HepG2 (cell line): Measurements from ENCODE around the gene TEX261. TPM values are rescaled to one million over a fixed set of nuclear protein-coding genes. Genes with fewer than 3 reads are reported as not detected.

Experiments
- ARID3A ChIP-seq: IDR thresholded peaks from 2 replicates; pipeline ENCODE4 v1.6.1; 2012; ENCODE audit warnings: low read depth, low read length, improper control_type of control experiment
- CBFB ChIP-seq: sonication (generic); formaldehyde crosslinking; IDR thresholded peaks from 2 replicates; pipeline ENCODE4 v1.4.0; 2020; ENCODE audit warnings: missing genetic modification reagents
- FIP1L1 ChIP-seq: fragments of 200-400 bp; formaldehyde crosslinking; IDR thresholded peaks from 2 replicates; pipeline ENCODE4 v1.6.1; 2018; ENCODE audit warnings: low read depth, mild to moderate bottlenecking, low read length, moderate library complexity, borderline replicate concordance; ENCODE audit not compliant: insufficient read depth
- HOXA5 ChIP-seq: sonication (generic); formaldehyde crosslinking; IDR thresholded peaks from 2 replicates; pipeline ENCODE4 v1.4.0; 2020; ENCODE audit warnings: missing genetic modification reagents
- KDM5A ChIP-seq: fragments of 200-600 bp; sonication (generic); IDR thresholded peaks from 2 replicates; pipeline ENCODE4 v1.7.0; 2018; ENCODE audit warnings: antibody characterized with exemption, mild to moderate bottlenecking, low read length, borderline replicate concordance
- MATR3 ChIP-seq: sonication (generic); formaldehyde crosslinking; IDR thresholded peaks from 2 replicates; pipeline ENCODE4 v1.4.0; 2020; ENCODE audit warnings: missing genetic modification reagents
- MED1 ChIP-seq: sonication (generic); formaldehyde crosslinking; IDR thresholded peaks from 2 replicates; pipeline ENCODE4 v1.4.0; 2020; ENCODE audit warnings: missing genetic modification reagents
- PTBP1 ChIP-seq: fragments of 200-400 bp; formaldehyde crosslinking; IDR thresholded peaks from 2 replicates; pipeline ENCODE4 v1.6.1; 2018; ENCODE audit warnings: low read length, low read depth; ENCODE audit not compliant: poor library complexity, severe bottlenecking
- TRAFD1 ChIP-seq: sonication (generic); formaldehyde crosslinking; IDR thresholded peaks from 2 replicates; pipeline ENCODE4 v1.5.1; 2020; ENCODE audit warnings: missing genetic modification reagents, mild to moderate bottlenecking, borderline replicate concordance
- ZIK1 ChIP-seq: sonication (generic); formaldehyde crosslinking; IDR thresholded peaks from 2 replicates; pipeline ENCODE4 v1.5.0; 2020; ENCODE audit warnings: mild to moderate bottlenecking, low read depth, missing genetic modification reagents, borderline replicate concordance
- ZNF451 ChIP-seq: sonication (generic); formaldehyde crosslinking; IDR thresholded peaks from 2 replicates; pipeline ENCODE4 v1.5.0; 2020; ENCODE audit warnings: mild to moderate bottlenecking, missing genetic modification reagents
- ZNF563 ChIP-seq: sonication (generic); formaldehyde crosslinking; IDR thresholded peaks from 2 replicates; pipeline ENCODE4 v1.8.0; 2022; ENCODE audit warnings: mild to moderate bottlenecking, moderate library complexity, missing genetic modification reagents
- polyA plus RNA-seq, 8 experiments: library from polyadenylated mRNA; depleted of rRNA in 3 of 8; stranded (reverse) in 7 of 8; unstranded in 1 of 8; fragments of >200 nt; fragmentation: Illumina TruSeq in 4 of 8; extraction: Trizol in 4 of 8; gene quantifications; 2 replicates each; pipeline versions ENCODE4 v1.2.1 to v1.2.3, GENCODE V29; 2011 to 2016; ENCODE audit warnings: low read depth in 4 of 8, missing spikeins in 1 of 8, mixed read lengths in 1 of 8; ENCODE audit not compliant: insufficient read depth in 1 of 8
- total RNA-seq, 5 experiments: library from RNA; depleted of rRNA; stranded (reverse); fragments of >200 nt; fragmentation: Illumina TruSeq; extraction: Trizol; gene quantifications; 2 replicates each; pipeline ENCODE4 v1.2.3, GENCODE V29; 2016; ENCODE audit warnings: low read depth in 1 of 5
- TF ChIP-seq, protein P1 (sequence below): sonication (generic); formaldehyde crosslinking; IDR thresholded peaks from one replicate; pipeline ENCODE4 v1.5.1; 2020; ENCODE audit warnings: mild to moderate bottlenecking, missing genetic modification reagents; ENCODE audit errors: not compliant biosample characterization

TEX261 gene
- total and polyA plus RNA-seq, 2 of the 13 experiments (the other 11 are each of a cell fraction or from before 2014, with no cell fraction given) = 43.8 to 78.7 TPM

- TF ChIP-seq MATR3 (CRISPR knock-in tag) (no peak), KDM5A (no peak), HOXA5 (CRISPR knock-in tag) (peak; percentile 73; the same call in 1 of the 2 replicates), ARID3A (no peak), MED1 (CRISPR knock-in tag) (peak; percentile 67), PTBP1 (no peak), ZNF451 (CRISPR knock-in tag) (no peak), ZIK1 (CRISPR knock-in tag) (no peak), FIP1L1 (no peak), ZNF563 (no peak), TRAFD1 (CRISPR knock-in tag) (0 out of 2 replicates have a peak, but pooled peaks have one; percentile 80), CBFB (CRISPR knock-in tag) (peak; percentile 30; the same call in 1 of the 2 replicates)
- TF ChIP-seq, protein P1, sequence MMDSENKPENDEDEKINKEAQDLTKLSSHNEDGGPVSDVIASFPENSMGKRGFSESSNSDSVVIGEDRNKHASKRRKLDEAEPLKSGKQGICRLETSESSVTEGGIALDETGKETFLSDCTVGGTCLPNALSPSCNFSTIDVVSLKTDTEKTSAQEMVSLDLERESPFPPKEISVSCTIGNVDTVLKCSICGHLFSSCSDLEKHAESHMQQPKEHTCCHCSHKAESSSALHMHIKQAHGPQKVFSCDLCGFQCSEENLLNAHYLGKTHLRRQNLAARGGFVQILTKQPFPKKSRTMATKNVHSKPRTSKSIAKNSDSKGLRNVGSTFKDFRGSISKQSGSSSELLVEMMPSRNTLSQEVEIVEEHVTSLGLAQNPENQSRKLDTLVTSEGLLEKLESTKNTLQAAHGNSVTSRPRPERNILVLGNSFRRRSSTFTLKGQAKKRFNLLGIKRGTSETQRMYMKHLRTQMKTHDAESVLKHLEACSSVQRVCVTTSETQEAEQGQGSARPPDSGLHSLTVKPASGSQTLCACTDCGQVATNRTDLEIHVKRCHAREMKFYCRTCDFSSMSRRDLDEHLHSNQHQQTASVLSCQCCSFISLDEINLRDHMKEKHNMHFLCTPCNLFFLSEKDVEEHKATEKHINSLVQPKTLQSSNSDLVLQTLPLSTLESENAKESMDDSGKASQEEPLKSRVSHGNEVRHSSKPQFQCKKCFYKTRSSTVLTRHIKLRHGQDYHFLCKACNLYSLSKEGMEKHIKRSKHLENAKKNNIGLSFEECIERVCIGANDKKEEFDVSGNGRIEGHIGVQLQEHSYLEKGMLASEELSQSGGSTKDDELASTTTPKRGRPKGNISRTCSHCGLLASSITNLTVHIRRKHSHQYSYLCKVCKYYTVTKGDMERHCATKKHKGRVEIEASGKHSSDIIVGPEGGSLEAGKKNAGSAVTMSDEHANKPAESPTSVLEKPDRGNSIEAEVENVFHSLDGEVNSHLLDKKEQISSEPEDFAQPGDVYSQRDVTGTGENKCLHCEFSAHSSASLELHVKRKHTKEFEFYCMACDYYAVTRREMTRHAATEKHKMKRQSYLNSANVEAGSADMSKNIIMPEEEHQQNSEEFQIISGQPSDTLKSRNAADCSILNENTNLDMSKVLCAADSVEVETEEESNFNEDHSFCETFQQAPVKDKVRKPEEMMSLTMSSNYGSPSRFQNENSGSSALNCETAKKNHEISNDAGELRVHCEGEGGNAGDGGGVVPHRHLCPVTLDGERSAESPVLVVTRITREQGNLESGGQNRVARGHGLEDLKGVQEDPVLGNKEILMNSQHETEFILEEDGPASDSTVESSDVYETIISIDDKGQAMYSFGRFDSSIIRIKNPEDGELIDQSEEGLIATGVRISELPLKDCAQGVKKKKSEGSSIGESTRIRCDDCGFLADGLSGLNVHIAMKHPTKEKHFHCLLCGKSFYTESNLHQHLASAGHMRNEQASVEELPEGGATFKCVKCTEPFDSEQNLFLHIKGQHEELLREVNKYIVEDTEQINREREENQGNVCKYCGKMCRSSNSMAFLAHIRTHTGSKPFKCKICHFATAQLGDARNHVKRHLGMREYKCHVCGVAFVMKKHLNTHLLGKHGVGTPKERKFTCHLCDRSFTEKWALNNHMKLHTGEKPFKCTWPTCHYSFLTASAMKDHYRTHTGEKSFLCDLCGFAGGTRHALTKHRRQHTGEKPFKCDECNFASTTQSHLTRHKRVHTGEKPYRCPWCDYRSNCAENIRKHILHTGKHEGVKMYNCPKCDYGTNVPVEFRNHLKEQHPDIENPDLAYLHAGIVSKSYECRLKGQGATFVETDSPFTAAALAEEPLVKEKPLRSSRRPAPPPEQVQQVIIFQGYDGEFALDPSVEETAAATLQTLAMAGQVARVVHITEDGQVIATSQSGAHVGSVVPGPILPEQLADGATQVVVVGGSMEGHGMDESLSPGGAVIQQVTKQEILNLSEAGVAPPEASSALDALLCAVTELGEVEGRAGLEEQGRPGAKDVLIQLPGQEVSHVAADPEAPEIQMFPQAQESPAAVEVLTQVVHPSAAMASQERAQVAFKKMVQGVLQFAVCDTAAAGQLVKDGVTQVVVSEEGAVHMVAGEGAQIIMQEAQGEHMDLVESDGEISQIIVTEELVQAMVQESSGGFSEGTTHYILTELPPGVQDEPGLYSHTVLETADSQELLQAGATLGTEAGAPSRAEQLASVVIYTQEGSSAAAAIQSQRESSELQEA (CRISPR knock-in tag) = peak; percentile 81
These were observed 6.3 kb upstream of the TEX261 start (continued) for GRCh38 chr2:71000780-71001591.
